Activated CD8-positive, alpha-beta memory T cell treated with anti-CD3 and anti-CD28 coated beads, Interleukin-2, amount 50 U/mL, for 1 hour (primary cell): ENCODE measurements around the gene SNAP91.

ENCODE experiments used
- DNase-seq: peaks from one replicate; pipeline ENCODE4 v3.0.0-alpha.2; 2020; ENCODE audit errors: extremely low read depth

The SNAP91 gene

DNA sequence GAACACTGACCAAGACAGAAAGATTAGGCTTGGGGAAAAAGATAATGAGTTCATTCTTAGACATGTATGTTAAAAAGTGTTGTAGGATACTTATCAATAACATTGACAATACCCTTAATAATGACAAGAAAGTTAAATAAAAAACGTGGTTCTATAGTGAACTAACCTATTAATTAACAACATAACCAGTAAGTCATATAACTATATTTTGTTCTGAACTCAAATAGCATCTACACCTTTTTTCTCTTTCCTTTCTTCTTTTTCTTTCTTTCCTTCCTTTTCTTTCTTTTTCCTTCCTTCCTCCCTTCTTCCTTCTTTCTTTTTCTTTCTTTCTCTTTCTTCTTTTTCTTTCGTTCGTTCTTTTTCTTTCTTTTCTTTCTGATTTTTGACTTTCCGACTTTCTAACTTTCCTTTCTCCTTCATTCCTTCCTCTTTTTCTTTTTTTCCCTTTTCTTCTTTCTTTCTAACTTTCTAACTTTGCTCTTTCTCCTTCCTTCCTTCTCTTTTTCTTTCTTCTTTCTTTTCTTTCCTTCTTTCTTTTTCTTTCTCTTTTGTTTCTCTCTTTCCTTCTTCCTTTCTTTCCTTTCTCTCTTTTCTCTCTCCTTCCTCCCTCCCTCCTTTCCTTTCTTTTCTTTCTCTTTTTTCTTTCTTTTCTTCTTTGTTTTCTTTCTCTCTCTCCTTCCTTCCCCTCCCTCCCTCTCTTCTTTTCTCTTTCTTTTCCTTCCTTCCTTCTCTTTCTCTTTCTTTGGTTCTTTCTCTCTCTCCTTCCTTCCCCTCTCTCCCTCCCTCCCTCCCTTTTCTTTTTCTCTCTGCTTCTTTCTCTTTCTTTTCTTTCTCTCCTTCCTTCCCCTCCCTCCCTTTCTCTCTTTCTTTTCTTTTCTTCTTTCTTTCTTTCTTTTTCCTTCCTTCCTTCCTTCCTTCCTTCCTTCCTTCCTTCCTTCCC is 172.0 kb downstream of the SNAP91 start:
- DNase-seq = no peak

DNA sequence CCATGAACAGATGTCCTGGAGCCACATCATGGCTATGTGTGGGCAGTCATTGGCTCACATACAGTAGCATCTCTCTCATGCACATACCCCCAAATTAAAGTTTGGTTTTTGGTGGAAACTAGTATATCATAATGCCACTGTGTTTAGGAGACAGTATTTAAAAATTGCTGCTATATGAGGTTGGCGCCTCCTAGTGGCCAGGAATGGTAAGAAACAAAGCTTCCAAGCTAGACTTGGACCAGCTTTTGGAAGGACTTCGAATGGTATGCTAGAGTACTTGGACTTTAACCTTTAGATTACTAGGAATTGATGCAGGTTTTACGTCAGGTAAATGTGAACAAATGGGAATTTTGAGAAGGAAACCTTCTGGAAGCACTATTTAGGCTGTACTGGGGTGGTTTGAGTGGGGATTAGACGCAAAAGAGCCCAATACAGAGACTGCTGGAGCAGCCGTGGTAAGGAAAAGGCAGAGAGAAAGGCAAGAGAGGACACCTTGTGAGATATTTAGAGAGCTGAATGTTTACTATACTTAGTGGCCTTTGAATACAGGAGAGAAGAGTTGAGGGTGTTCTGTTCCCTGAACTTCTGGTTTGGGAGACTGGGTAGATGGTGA is 172.8 kb downstream of the SNAP91 start:
- DNase-seq = no peak

DNA sequence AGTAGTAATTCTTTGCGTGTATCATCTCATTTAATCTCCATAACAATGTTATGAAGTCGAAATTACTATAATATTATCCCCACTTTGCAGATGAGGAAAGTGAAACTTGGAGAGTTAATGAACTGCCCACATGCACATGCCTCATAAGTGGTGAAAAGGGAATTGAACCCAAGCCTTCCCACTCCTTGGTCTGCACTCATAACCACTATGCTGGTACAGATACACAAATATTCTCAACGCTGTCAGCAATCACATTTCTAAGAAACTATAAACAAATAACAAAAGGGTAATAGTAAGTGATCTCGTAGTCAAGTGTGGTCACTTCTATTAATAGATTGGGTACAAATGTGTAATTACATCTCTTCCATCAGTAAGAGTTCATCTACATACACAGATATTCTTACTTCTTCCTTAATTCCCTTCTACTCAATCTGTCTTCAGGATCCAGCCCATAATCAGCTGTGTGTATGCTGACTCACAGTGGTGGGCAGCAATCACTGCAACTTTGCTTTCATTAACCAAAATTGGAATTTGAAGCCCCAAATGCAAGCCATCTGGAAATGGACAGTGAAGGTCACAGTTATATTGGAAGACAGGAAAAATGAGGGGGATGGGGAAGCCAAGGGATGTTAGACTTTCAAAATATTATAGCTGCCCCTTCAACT is 190.0 kb downstream of the SNAP91 start:
- no peak for DNase-seq

DNA sequence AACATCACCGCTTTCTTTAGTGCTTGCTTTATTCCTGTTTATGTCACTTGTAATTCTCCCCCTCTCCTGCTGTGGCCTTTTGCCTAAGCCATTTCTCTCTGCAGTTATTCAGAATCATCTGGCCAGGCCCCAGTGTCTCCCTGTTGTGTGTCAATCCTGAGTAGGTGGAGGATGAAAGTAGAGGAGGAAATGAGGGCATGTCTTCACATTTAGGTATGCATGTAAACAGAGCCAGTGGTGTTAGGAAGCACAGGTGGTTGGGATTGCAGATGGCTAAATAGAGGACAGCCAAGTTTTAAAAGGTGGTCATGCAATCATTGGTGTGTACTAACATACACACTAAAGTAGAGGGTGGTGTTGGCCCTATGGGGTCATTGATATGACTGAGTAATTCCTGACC is 191.4 kb downstream of the SNAP91 start:
- no peak for DNase-seq

DNA sequence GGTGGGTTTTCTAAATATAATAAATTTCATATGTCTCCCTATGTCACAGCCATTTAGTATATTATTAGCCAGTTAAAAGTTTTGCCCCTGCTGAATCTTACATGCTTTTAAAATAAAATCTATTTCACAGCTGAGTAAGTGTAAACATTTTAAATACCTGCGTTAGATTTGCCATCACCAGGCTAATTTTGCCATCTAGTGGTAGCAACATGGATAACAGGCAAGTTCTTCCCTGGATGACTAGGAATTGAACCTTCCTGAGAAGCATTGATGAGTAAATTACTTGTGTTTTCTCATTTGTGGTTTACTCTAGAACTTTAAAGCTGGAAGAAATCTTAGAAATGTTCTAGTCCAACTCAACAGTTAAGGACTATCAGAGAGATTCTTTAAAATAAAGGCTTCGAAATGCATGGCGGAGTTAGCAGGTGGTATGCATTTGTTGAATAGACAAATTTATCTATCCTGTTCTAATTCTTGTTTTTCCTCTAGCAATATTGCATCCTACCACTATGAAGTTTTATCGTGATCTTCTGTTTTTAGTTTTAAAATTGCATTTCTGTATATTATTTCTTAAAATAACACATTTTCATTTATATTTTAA is 193.9 kb downstream of the SNAP91 start:
- no peak for DNase-seq

DNA sequence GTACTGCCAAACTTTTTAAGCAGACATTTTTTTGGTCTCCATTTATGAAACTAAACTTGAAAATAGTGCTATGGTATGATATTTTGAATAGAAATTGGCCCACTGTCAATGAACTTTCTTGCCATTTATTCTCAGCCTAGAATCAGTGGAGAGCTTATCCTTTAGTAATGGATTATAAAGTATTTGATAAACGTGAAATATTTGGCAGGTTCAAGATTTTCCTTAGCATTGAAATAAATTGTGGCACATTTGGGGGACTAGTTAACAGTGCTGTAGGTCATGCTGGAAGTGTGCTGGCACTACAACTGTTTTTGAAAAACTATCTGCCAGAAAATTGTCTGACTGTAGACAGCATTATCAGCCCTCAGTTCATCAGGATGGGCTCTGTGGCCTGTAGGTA is 194.4 kb downstream of the SNAP91 start:
- no peak for DNase-seq

DNA sequence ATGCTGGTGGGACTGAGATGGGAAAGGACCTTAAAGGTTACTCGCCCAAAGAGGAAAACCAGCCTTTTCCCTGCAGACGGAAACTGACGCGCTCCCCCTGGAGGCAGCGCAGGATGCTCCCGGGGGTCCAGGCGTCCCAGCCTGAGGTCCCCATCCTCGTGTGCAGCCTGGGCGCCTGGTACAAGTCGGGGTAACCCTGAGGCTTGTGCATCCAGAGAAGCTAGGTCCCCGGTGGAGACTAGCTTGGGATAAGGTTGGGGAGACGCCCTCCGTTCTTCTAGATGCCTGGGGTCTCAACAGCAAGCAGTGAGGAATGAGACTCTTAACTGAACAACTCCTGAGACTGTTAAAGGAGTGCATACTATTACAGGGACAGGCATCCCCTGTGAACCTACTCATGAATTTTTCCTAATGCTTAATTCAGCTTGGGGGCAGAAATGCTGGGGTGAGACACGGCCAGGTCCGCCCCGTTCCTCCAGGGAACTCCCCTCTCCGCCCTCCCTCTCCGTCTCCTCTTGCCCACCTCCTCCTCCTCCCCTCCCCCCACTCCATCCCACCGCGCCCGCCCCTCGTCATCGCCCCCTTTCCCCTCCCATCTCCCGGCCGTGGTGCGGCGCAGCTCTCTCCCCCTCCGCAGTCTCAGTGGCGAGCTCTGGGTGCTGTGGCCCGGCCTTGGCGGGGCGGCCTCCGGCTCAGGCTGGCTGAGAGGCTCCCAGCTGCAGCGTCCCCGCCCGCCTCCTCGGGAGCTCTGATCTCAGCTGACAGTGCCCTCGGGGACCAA is 196.8 kb downstream of the SNAP91 start, which contains the start of gene PRSS35:
Gene PRSS35 (plus strand): TSS at position 634 of the 781 bp plus-strand sequence. CDS start 10,908 bp downstream, outside the sequence.
- DNase-seq = no peak

DNA sequence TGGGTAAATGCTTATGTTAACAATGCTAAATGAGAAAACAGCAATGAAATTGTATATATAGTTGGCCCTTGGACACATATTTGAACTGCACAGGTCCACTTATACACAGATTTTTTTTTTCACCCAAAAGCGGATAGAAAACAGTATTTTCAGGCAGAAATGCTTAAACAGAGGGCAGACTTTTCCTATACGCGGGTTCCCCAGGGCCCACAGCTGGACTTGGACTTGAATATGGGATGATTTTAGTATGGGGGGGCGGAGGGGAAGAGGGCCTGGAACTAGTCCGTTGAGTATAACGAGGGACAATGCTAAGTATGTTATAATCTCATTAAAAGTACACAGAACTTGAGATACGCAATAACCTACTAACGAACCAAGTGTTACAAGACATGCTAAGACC is 197.6 kb downstream of the SNAP91 start:
- DNase-seq = no peak

DNA sequence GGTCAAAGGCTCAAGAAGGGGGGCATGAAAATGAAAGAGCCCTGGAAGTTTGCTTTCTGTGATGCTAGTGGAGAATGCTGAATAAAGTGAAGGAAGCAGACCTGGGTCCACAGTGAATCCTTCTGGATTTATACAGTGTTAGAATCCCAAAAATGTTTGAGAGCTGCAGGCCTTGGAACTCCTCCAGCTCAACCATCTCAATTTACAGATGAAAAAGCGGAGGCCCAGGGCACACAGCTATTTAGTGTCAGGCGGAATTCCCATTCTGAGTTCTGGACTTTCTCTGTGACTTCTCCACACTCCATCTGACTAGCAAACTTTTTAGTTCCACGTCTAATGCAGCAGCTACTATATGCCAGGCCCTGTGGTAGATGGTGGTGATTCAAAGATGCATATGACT is 198.1 kb downstream of the SNAP91 start:
- DNase-seq = no peak

DNA sequence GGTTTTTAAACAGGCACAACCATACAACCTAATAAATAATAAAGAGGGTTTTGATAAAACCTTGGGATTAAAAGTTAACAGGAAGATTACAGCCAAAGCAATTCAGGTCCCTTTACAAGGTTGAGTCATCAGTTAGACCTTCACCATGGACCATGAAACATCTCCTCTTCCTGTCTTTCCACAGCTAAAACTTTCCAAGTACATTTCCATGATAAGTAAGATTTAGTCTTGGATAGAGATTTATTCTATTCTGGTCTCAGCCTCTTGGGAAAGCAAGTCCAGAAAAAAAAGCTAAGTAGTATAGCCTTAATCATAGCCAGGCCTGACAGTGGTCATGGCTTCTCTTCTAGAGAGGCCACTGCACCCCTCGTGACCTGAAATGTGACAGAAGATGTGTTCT is 199.5 kb downstream of the SNAP91 start:
- DNase-seq = no peak

DNA sequence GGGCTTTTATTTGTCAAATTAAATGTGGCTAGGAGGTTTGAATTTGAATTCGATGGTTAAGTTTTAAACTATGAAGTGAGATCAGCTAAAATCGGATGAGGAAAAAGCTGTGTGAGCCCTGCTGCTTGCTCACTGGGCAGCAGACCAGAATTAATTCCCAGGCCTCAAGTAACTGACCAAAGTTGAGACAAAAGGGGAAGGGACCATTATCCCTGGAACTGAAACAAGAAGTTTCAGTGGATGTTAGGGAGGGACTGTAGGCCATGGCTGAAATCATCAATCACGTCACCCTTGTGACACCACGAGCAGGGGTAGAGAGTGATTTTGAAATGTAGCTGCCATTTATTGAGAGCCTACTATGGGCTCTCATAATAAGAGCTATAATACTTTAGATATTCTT is 203.5 kb downstream of the SNAP91 start:
- no peak for DNase-seq
